GM11168 (cell line): ENCODE data around the gene RGS6.

Source experiments
- in situ Hi-C: fragments of 300-500 bp; cut with MboI; formaldehyde crosslinking; loops from one replicate; pipeline ENCODE4 v1.12.0; 2022; ENCODE audit warnings: low sequenced_read_pairs; ENCODE audit not compliant: unreplicated experiment

RGS6 gene

DNA sequence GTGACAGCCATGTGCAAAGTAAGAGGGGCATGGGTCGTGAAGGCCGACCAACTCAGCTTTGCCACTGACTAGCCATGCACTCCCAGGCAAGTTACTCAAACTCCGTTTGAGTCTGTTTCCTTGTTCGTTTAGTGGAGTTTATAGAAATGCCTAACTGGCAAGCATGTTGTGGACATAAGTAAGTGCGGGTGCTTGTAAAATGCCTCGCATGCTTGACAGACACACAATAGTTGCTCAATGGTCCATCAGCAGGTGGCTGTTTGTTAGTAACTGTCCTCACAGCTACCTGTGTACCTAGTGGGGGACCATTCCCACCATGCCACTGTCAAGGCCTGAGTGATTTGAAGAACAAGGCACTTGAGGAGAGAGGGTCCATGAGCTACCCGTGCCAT, 623.4 kb downstream of the RGS6 start:
- in situ Hi-C loops: no loop called here

DNA sequence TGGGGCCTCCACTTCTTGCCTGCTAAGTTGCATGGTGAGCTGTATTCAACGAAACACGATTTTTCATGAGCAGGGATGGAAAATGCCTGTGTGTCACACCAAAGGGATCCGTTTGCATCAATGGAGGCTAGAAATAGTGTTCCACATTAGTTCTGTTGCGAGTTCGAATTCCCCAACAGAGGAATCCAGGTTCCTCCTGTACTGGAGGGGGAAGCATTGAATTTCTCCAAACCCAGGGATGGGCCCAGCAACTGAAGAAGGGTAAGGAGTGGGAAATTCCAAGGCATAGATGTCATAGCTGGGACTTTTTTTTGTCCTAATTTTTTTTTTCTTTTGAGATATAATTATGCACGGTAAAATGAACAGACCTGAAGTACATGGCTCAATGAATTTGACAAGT, 625.4 kb downstream of the RGS6 start:
- in situ Hi-C loops: no loop called here

DNA sequence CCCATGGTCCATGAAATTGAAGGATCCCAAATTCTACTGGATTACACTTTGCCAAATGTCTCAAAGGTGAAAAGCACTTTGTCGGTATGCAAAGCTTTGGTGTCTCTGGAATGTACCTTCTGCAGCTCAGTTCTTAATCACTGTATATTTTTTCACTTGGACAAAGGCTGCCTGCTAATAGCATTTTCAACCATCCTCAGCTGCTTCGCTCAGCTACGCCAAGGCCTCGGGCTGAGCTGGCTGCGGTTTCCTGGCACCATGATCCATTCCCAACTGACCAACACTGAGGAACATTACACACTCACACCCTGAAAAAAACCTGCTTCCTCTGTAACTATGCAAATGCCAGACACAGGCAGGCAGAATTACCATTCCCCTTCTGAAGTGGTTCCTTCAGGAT, 626.5 kb downstream of the RGS6 start:
- in situ Hi-C loops: no loop called here

DNA sequence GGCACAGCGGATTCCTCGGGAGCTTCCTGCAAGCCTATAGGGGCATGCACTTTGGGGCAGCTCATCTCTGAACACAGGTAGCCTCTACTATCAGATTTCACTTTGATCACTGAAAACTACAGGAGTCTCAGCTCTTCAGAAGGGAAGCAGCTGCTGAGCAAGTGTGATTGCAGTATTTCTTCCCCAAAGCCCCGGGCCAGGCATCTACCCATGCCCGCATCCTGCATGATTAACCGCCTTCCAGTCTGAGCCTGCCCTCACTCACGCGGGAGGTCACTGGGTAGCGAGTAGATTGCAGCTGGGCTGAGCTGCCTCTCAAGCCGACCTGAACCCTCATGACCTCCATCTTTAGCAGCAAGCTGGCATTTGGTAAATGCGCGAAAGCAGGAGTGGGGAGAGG, 627.0 kb downstream of the RGS6 start:
- in situ Hi-C loops: no loop called here

DNA sequence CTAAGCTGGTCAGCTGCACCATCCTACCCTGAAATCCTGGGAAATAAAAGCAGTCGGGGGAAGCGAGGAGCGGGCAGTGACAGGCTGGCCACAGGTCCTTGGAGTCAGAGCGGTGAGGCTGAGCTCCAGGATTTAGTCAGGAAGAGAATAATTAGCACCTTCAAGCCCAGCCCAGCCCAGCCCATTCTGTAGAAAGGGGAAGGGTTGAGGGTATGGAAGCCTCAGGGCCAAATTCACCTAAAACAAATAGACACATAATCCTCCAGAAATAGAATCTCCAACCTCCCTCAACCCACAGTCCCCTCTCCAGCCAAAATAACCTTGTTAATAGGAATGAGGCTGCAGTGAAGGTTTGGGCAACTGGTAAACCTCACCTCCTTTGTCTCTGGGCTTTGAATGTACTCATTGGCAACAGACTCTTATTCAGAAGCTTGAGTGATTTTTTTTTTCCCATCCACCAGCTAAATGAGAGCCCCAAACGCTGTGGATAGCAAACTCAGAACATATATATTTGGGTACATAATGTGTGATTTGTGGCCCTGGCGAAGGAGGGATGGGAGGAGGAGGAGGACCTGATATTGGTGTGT, 627.5 kb downstream of the RGS6 start:
- in situ Hi-C loops: no loop called here

- in situ Hi-C loops: no loop called here
These were observed 628.1 kb downstream of the RGS6 start for GRCh38 chr14:72560331-72560730.

- in situ Hi-C loops: no loop called here
These were observed 628.8 kb downstream of the RGS6 start for GRCh38 chr14:72560889-72561493.

- in situ Hi-C loops: no loop called here
These were observed 630.1 kb downstream of the RGS6 start for GRCh38 chr14:72562300-72562699.

DNA sequence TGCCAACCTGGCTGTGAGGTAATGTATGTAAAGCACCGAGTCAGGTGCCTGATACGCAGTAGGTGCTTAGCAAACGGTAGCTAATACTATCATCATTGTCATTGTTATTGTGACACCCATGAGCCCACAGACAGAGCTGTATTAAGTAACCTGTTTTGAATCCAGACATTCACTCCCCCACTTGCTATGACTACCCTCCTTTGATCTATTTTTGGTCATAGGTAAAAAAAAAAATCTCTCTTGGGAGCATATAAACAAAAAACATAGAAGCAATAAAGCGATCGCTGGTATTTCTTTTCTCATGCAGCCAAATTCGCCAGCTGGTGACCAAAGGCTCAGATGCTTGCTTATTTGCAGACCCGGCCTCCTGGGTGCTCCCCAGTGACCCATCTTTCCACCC, 631.4 kb downstream of the RGS6 start:
- in situ Hi-C loops: no loop called here

DNA sequence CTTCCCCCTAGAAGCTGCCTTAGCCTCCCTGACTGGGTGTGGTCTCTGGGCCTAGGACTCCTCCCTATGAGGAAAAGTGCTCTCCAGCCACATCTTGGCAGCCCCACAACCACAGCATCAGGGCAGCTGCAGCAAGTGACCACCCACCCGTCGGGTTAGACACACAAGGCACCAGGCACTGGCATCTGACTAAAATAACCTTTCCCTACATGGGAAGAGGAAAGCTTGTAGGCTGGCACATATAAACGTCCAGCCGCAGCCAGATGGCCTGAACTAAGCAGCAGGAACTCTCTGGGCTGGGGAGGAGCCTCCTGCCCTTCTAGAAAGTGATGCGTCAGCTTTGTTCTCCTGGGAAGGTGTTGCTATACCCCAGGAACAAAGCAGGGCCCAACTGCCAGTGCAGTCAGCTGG, 632.9 kb downstream of the RGS6 start:
- in situ Hi-C loops: no loop called here

DNA sequence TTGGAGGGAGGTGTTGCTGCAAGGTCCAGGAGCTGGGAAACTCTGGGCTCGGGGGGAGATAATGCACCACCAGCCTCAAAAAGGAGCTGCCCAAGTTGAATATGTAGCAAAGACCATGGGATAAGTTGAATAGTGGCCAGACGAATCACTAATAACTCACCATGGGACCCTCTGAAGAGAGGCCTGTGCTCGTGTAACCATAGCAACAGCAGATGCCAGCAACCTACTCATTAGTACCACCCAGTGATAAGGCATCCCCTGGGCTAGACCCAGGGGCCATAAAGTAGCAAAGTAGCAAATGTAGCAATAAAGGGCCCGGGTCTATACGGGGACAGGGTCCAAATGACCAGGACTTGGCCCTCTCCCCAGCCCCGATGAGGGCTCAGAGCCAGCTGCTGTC, 633.7 kb downstream of the RGS6 start:
- in situ Hi-C loops: no loop called here

- in situ Hi-C loops: no loop called here
These were observed 635.0 kb downstream of the RGS6 start for GRCh38 chr14:72567226-72567625.

DNA sequence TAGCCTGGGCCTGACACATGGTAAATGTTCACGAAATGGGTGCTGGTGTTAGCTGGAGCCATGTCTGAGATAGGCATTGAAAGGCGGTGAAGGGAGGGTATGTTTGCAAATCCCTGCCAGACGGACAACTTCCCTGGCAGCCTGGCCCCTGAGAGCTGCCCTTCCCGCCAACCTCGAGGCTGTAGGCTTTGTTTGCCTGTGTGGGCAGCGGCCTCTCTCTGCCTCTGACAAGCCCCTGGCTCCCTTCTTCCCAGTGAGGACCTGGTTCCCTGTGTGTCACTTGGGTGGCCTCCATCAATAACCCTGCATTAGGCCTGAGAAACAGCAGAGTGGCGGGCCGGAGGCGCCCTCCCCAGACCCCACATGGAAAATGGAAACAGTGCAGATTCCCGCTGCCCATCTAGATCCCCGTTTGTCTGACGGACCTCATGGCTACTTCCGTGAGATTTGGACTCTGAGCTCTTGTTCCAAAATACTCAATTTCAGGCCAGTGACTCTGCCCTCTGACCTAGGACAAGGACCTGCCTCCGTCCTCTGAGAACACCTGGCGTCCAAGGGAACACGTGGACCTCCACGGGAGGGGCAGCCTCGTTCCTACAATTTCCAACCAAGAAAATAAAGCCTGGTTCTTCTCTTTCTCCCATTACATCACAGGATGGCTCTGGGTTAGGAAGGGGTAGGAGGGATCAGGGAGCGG, 636.2 kb downstream of the RGS6 start:
- in situ Hi-C loops: no loop called here

- in situ Hi-C loops: no loop called here
These were observed 641.6 kb downstream of the RGS6 start for GRCh38 chr14:72573725-72574417.

GRCh38 chr14:72574715-72575114, 642.5 kb downstream of the RGS6 start:
- in situ Hi-C loops: no loop called here

- in situ Hi-C loops: no loop called here
These were observed 644.0 kb downstream of the RGS6 start for GRCh38 chr14:72576258-72576657.

GRCh38 chr14:72577521-72577920, 645.3 kb downstream of the RGS6 start:
- in situ Hi-C loops: no loop called here

GRCh38 chr14:72578514-72578913, 646.3 kb downstream of the RGS6 start:
- in situ Hi-C loops: no loop called here

GRCh38 chr14:72582582-72582981, 650.4 kb downstream of the RGS6 start:
- in situ Hi-C loops: no loop called here

DNA sequence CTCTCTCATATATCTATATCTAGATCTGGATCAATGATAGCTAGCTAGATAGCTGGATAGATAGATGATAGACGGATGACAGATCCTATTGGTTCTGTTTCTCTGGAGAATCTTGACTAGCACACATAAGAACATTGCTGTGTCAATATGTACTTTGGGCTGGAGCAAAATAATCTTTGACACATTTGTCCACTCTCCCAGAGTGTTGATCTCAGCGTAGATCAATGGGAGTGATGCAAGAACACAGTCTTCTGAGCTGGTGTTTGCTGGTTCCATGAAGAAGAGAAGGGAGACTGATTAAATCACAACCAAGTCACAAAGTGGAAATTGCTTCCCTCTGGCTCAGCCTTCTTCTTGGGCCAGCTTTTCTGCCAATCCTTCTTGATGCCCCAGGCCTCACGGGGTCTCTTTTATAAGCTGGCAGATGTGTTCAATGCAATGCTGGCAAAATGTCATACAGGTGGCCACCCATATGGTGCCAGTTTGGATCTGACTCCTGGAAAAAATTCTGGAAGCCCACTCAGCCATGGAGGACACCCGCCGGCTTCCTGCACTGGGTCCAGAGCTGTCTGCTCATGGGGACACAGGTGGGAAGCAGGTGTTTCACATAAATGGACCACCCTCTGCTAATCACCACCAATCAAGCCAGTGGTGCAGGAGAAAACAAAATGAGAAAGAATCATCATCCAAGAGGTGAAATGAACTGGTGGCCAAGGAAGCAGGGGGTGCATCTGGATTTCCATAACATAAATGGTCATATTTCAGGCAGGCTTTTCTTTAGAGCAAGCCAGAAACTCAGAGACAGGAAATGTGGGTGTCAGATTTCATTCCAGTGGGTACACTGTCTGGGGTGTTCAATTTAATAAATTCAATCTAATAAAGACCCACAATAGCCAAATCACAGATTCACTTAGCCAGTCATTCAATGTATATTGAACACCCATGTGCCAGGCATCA, 651.4 kb downstream of the RGS6 start:
- in situ Hi-C loops: no loop called here
